Tibial artery (tissue), 4 donors: Measurements from ENCODE around the gene ITGAL.

Source experiments
- DNase-seq, 2 donors: peaks; one replicate each; pipeline ENCODE4 v3.0.0-alpha.2; 2019
- H3K27ac ChIP-seq, 2 donors: fragments of 200-600 bp; sonication (generic) in 1 of 2; 1 replicate in 1 of 2; 2 replicates in 1 of 2; pipeline ENCODE4 v1.5.1; 2018 to 2019; ENCODE audit warnings: mild to moderate bottlenecking in 1 of 2
- H3K27me3 ChIP-seq, 2 donors: fragments of 200-600 bp; sonication (generic) in 1 of 2; one replicate each; pipeline versions ENCODE4 v1.5.1 to v1.6.0; 2016 to 2019
- H3K36me3 ChIP-seq, 3 donors: fragments of 200-600 bp; sonication (generic) in 2 of 3; one replicate each; pipeline ENCODE4 v1.5.1; 2016 to 2019; ENCODE audit warnings: mild to moderate bottlenecking in 2 of 3
- H3K4me1 ChIP-seq, 4 donors: fragments of 200-600 bp; sonication (generic) in 2 of 4; 1 replicate in 3 of 4; 2 replicates in 1 of 4; pipeline ENCODE4 v1.5.1; 2016 to 2019
- H3K4me3 ChIP-seq, 2 donors: fragments of 200-600 bp; sonication (generic) in 1 of 2; 1 replicate in 1 of 2; 2 replicates in 1 of 2; pipeline ENCODE4 v1.5.1; 2018 to 2019; ENCODE audit warnings: mild to moderate bottlenecking in 2 of 2
- H3K9me3 ChIP-seq, 3 donors: fragments of 200-600 bp; sonication (generic) in 1 of 3; one replicate each; pipeline ENCODE4 v1.5.1; 2016 to 2019
- intact Hi-C: fragments of 100-400 bp; cut with DNase I; formaldehyde crosslinking; loops from one replicate; pipeline ENCODE4 v1.15.0; 2023; ENCODE audit warnings: low total_unique reads
- TF ChIP-seq, protein P1 (sequence below), 2 experiments: fragments of 200-600 bp in 1 of 2; fragments of 450-650 bp in 1 of 2; IDR thresholded peaks; one replicate each; pipeline ENCODE4 v1.5.1; 2017 to 2019; ENCODE audit warnings: antibody characterized with exemption in 2 of 2, mild to moderate bottlenecking in 1 of 2, moderate library complexity in 1 of 2

The ITGAL gene

GRCh38 chr16:30472328-30472942 lies at the start of gene ITGAL:
Gene ITGAL, plus strand, starts transcription at chr16:30472742. Its CDS starts 96 bp downstream, at chr16:30472838.
- H3K36me3 ChIP-seq: no peaks in the 10 kb centered on the region
- no peak within 1 kb of the TSS for H3K4me3 ChIP-seq
- no peaks in the 10 kb centered on the region for H3K9me3 ChIP-seq
- no peak within 1 kb of the TSS for H3K27ac ChIP-seq
- intact Hi-C loops: no loop called here
- DNase-seq: peak in 1 of 2 donors; percentile 45
- peaks cover 0 to 34% of the 10 kb centered on the region in 2 donors for H3K27me3 ChIP-seq
- no peaks in the 10 kb centered on the region for H3K4me1 ChIP-seq
- TF ChIP-seq, protein P1, sequence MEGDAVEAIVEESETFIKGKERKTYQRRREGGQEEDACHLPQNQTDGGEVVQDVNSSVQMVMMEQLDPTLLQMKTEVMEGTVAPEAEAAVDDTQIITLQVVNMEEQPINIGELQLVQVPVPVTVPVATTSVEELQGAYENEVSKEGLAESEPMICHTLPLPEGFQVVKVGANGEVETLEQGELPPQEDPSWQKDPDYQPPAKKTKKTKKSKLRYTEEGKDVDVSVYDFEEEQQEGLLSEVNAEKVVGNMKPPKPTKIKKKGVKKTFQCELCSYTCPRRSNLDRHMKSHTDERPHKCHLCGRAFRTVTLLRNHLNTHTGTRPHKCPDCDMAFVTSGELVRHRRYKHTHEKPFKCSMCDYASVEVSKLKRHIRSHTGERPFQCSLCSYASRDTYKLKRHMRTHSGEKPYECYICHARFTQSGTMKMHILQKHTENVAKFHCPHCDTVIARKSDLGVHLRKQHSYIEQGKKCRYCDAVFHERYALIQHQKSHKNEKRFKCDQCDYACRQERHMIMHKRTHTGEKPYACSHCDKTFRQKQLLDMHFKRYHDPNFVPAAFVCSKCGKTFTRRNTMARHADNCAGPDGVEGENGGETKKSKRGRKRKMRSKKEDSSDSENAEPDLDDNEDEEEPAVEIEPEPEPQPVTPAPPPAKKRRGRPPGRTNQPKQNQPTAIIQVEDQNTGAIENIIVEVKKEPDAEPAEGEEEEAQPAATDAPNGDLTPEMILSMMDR (IDR thresholded peaks at IDR 0.05): no peak

GRCh38 chr16:30428055-30428454 lies 44.5 kb upstream of the ITGAL start:
- no peaks in the 10 kb centered on the region for H3K27me3 ChIP-seq
- H3K4me3 ChIP-seq: no peak overlapping the region
- H3K9me3 ChIP-seq: no peaks in the 10 kb centered on the region
- H3K36me3 ChIP-seq: peaks cover 8 to 40% (median 13%) of the 10 kb centered on the region in 3 donors
- TF ChIP-seq, protein P1 (IDR thresholded peaks at IDR 0.05): no peak
- no peak overlapping the region for H3K27ac ChIP-seq
- peaks cover 0 to 20% (median 11%) of the 10 kb centered on the region in 4 donors for H3K4me1 ChIP-seq
- DNase-seq: no peak
- intact Hi-C loops: no loop called here

GRCh38 chr16:30429418-30429677 lies 43.2 kb upstream of the ITGAL start:
- H3K9me3 ChIP-seq: no peaks in the 10 kb centered on the region
- peaks cover 0 to 27% (median under 1%) of the 10 kb centered on the region in 3 donors for H3K36me3 ChIP-seq
- TF ChIP-seq, protein P1 (IDR thresholded peaks at IDR 0.05): no peak
- H3K27ac ChIP-seq: peak overlapping the region; percentile 65 to 69
- no peak for DNase-seq
- intact Hi-C loops: no loop called here
- peak overlapping the region; percentile 56 to 63 for H3K4me3 ChIP-seq
- H3K27me3 ChIP-seq: no peaks in the 10 kb centered on the region
- H3K4me1 ChIP-seq: peaks cover 0 to 20% (median 11%) of the 10 kb centered on the region in 4 donors

GRCh38 chr16:30429678-30430427 lies 42.7 kb upstream of the ITGAL start, which contains the start of gene DCTPP1:
Gene DCTPP1, minus strand, starts transcription at chr16:30430030. Its CDS starts 50 bp downstream, at chr16:30429980.
- Histone ChIP-seq H3K36me3 (peaks cover 0 to 22% (median 0%) of the 10 kb centered on the region in 3 donors), H3K4me1 (peaks cover 0 to 20% (median 11%) of the 10 kb centered on the region in 4 donors), H3K27ac (peak within 1 kb of the TSS; percentile 65 to 69), H3K27me3 (no peaks in the 10 kb centered on the region), H3K4me3 (peak within 1 kb of the TSS; percentile 56 to 63), H3K9me3 (no peaks in the 10 kb centered on the region)
- intact Hi-C loops: no loop called here
- TF ChIP-seq, protein P1 (IDR thresholded peaks at IDR 0.05): peak; percentile 74 to 79
- DNase-seq: peak; percentile 97

DNA sequence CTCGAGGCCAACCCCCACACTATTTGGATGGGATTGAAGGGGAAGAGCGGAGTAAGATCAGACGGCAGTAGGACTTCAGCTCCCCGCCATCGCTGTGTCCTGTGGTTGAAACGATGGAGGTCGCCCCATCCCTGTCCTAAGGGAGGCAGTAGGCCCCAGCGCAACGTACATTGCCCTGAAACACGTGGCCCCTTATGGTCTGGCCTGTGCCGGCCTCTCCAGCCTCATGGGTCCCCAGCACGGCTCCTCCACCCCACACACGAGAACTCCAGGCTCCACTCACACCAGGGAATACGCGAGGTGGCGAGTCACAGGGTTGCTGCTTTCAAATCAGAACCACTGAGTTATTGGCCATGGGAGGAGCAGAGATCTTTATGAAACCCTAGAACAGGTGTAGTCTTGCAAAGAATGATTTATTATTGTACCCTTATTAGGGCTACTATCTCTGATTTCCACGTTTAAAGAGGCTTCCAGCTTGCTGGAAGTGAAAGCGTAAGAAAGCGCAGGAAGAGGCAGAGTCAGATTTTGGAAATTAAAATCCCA lies 42.0 kb upstream of the ITGAL start:
- Histone ChIP-seq H3K4me1 (peaks cover 0 to 20% (median 11%) of the 10 kb centered on the region in 4 donors), H3K27me3 (no peaks in the 10 kb centered on the region), H3K27ac (peak overlapping the region; percentile 65 to 69), H3K36me3 (peaks cover 0 to 17% (median 0%) of the 10 kb centered on the region in 3 donors), H3K9me3 (no peaks in the 10 kb centered on the region), H3K4me3 (peak overlapping the region; percentile 56 to 63)
- TF ChIP-seq, protein P1 (IDR thresholded peaks at IDR 0.05): no peak
- intact Hi-C loops: no loop called here
- no peak for DNase-seq
